ENCODE measurements around the gene SGK1.
"Not testable (repeated sequence)": the region's sequence is repeated elsewhere in the genome, so short reads cannot be mapped to it uniquely, and the experiment has no call there.

SGK1 gene

DNA sequence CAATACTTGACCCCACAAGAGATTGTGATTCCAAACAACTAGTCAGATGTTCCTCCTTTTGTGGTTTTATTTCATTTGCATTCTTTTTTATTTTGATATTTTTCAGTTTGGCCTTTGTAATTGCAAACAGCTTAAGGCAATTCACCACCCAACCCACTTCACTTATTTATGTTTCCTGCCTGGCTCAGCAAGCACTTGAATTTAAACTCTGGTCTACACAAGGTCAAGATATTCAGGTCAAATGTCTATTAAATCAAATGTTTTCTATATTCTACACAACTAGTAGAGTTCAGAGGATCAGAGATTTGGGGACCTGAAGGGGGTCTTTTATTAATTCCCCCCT, 100.1 kb downstream of the SGK1 start:
- no peak for TF ChIP-seq CTCF (IDR thresholded peaks at IDR 0.05; ENCODE audit: low read length)
- no peak for TF ChIP-seq EZH2 (IDR thresholded peaks at IDR 0.05; ENCODE audit: borderline replicate concordance, low read length)
- H3K9me3 ChIP-seq (ENCODE audit: low read length): no peaks in the 10 kb centered on the region
- H3K4me1 ChIP-seq (ENCODE audit: insufficient read depth, low read length, severe bottlenecking): no peaks in the 10 kb centered on the region
- no peak overlapping the region for H2AFZ ChIP-seq (ENCODE audit: low read length)
- no peaks in the 10 kb centered on the region for H3K79me2 ChIP-seq (ENCODE audit: insufficient read depth, low read length)
- no peaks in the 10 kb centered on the region for H4K20me1 ChIP-seq (ENCODE audit: insufficient read depth, low read length)
- H3K36me3 ChIP-seq (ENCODE audit: insufficient read depth, low read length): no peaks in the 10 kb centered on the region
- H3K9me2 ChIP-seq (ENCODE audit: low read depth, low read length): no peaks in the 10 kb centered on the region
- no peak overlapping the region for H3K27ac ChIP-seq (ENCODE audit: low read depth, low read length, poor library complexity, severe bottlenecking)
- no peaks in the 10 kb centered on the region for H3K27me3 ChIP-seq (ENCODE audit: insufficient read depth, low read length)
- no peak overlapping the region for H3K4me2 ChIP-seq (ENCODE audit: low read length)
- H3K9ac ChIP-seq (ENCODE audit: low read length): no peak overlapping the region
- no peak overlapping the region for H3K4me3 ChIP-seq (ENCODE audit: low read depth, low read length, poor library complexity, severe bottlenecking)
- no peaks in the 10 kb centered on the region for H3F3A ChIP-seq (ENCODE audit: insufficient read depth, low read length)

GRCh38 chr6:134217105-134217797, 100.7 kb downstream of the SGK1 start:
- no peak overlapping the region for H2AFZ ChIP-seq (ENCODE audit: low read length)
- no peak overlapping the region for H3K9ac ChIP-seq (ENCODE audit: low read length)
- no peaks in the 10 kb centered on the region for H3K79me2 ChIP-seq (ENCODE audit: insufficient read depth, low read length)
- no peaks in the 10 kb centered on the region for H3K36me3 ChIP-seq (ENCODE audit: insufficient read depth, low read length)
- H3F3A ChIP-seq (ENCODE audit: insufficient read depth, low read length): no peaks in the 10 kb centered on the region
- TF ChIP-seq EZH2 (IDR thresholded peaks at IDR 0.05; ENCODE audit: borderline replicate concordance, low read length): no peak
- TF ChIP-seq CTCF (IDR thresholded peaks at IDR 0.05; ENCODE audit: low read length): no peak
- H4K20me1 ChIP-seq (ENCODE audit: insufficient read depth, low read length): no peaks in the 10 kb centered on the region
- H3K27ac ChIP-seq (ENCODE audit: low read depth, low read length, poor library complexity, severe bottlenecking): no peak overlapping the region
- H3K4me2 ChIP-seq (ENCODE audit: low read length): no peak overlapping the region
- no peaks in the 10 kb centered on the region for H3K9me3 ChIP-seq (ENCODE audit: low read length)
- H3K4me3 ChIP-seq (ENCODE audit: low read depth, low read length, poor library complexity, severe bottlenecking): no peak overlapping the region
- no peaks in the 10 kb centered on the region for H3K9me2 ChIP-seq (ENCODE audit: low read depth, low read length)
- no peaks in the 10 kb centered on the region for H3K4me1 ChIP-seq (ENCODE audit: insufficient read depth, low read length, severe bottlenecking)
- no peaks in the 10 kb centered on the region for H3K27me3 ChIP-seq (ENCODE audit: insufficient read depth, low read length)

DNA sequence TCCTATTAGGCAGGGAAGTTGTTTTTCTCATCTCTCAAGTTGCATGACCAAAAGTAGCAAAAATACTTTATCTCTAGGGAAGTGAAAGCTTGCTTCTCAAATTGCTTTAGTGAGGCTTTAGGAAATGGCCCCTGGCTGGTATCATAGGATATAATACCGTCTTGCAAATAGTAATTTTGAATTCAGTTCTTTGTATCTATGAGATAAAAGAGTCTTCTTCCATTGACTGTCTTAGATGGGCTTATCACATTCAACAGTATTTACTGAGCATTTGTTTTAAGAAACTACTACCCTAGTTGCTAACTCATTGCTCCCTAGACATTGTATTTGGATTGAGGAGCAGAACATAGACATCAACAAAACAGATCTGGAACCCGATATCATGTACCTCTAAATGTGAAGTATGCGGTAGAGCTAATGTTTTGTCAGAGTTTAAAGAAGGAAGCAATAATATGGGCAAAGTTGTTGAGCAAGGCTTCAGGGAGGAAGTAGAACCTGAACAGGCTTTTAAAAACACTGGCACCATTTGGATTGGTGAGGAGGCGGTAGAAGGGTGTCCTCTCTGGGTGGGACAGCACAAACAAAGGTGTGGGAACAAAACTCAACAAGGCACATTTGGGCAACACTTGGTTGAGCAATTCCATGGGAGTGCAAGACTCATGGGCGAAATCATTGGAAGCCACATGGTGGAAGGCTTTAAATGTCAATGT, 101.5 kb downstream of the SGK1 start:
- Histone ChIP-seq H3K4me3 (ENCODE audit: low read depth, low read length, poor library complexity, severe bottlenecking) (no peak overlapping the region), H3K9me2 (ENCODE audit: low read depth, low read length) (no peaks in the 10 kb centered on the region), H4K20me1 (ENCODE audit: insufficient read depth, low read length) (no peaks in the 10 kb centered on the region), H3F3A (ENCODE audit: insufficient read depth, low read length) (no peaks in the 10 kb centered on the region), H3K36me3 (ENCODE audit: insufficient read depth, low read length) (no peaks in the 10 kb centered on the region), H3K4me1 (ENCODE audit: insufficient read depth, low read length, severe bottlenecking) (no peaks in the 10 kb centered on the region), H3K27ac (ENCODE audit: low read depth, low read length, poor library complexity, severe bottlenecking) (no peak overlapping the region), H3K27me3 (ENCODE audit: insufficient read depth, low read length) (no peaks in the 10 kb centered on the region), H2AFZ (ENCODE audit: low read length) (no peak overlapping the region), H3K4me2 (ENCODE audit: low read length) (no peak overlapping the region), H3K9me3 (ENCODE audit: low read length) (no peaks in the 10 kb centered on the region), H3K9ac (ENCODE audit: low read length) (no peak overlapping the region), H3K79me2 (ENCODE audit: insufficient read depth, low read length) (no peaks in the 10 kb centered on the region)
- TF ChIP-seq CTCF (IDR thresholded peaks at IDR 0.05; ENCODE audit: low read length): no peak
- no peak for TF ChIP-seq EZH2 (IDR thresholded peaks at IDR 0.05; ENCODE audit: borderline replicate concordance, low read length)

- not testable (repeated sequence) for H4K20me1 ChIP-seq (ENCODE audit: insufficient read depth, low read length); H3K9me2 ChIP-seq (ENCODE audit: low read depth, low read length); H3K27me3 ChIP-seq (ENCODE audit: insufficient read depth, low read length); H3K36me3 ChIP-seq (ENCODE audit: insufficient read depth, low read length); H3K9me3 ChIP-seq (ENCODE audit: low read length); H3K4me2 ChIP-seq (ENCODE audit: low read length); H3K79me2 ChIP-seq (ENCODE audit: insufficient read depth, low read length); H2AFZ ChIP-seq (ENCODE audit: low read length); H3K9ac ChIP-seq (ENCODE audit: low read length); H3F3A ChIP-seq (ENCODE audit: insufficient read depth, low read length); H3K4me3 ChIP-seq (ENCODE audit: low read depth, low read length, poor library complexity, severe bottlenecking); H3K4me1 ChIP-seq (ENCODE audit: insufficient read depth, low read length, severe bottlenecking); H3K27ac ChIP-seq (ENCODE audit: low read depth, low read length, poor library complexity, severe bottlenecking)
These were observed 104.5 kb downstream of the SGK1 start for GRCh38 chr6:134213410-134213809.
